ENCODE results near the gene PPP2R2C. TPM values are rescaled to one million over a fixed set of nuclear protein-coding genes. Genes with fewer than 3 reads are reported as not detected.

Gene PPP2R2C
- total RNA-seq, 4 donors from 2014 or later = 0.50 to 2.7 (median 1.4) TPM

DNA sequence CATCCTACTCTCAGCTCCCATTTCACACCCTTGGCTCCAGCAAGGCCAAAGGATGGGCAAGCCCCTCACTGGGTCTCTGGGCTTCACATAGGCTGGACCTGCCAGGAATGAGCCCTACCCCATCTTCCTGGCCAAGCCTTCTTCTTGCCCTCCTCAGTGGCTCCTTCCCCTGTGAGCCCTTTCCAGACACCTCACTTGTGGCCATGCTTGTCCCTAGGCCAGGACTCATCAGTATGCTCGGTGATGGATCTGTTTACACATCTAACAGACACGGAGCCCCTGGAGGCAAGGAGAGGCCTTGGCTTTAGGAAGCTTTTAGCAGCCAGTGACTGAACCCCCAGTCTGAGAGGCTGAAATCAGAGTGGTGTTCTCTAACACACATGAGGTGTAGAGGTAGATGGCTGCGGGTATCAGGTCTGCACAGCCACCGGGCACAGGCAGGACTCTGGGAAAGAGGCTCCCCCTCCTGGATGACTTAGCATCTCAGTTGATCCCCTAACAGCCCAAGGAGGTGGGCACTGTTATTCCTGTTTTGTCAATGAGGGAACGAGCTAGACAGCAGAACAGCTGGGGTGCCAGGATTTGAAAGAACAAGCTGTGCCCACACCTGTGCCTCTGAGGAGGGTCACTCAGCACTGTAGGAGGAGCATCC is 44.8 kb downstream of the PPP2R2C start:
- Histone ChIP-seq H3K4me1 (no peaks in the 10 kb centered on the region), H3K4me3 (no peak overlapping the region), H3K27me3 (peaks cover 0 to 53% (median 0%) of the 10 kb centered on the region in 4 donors), H3K27ac (replicated peaks in 1 of 4) (no peak overlapping the region), H3K9me3 (peaks cover 0 to 9% (median 0%) of the 10 kb centered on the region in 4 donors), H3K36me3 (no peaks in the 10 kb centered on the region)
- no peak for DNase-seq (ENCODE audit: extremely low spot score)
- 49% methylated on average over 5 of the region's 5 CpGs for WGBS
- intact Hi-C loops (cut with DNase I) = no loop called here
- TF ChIP-seq, protein P1, sequence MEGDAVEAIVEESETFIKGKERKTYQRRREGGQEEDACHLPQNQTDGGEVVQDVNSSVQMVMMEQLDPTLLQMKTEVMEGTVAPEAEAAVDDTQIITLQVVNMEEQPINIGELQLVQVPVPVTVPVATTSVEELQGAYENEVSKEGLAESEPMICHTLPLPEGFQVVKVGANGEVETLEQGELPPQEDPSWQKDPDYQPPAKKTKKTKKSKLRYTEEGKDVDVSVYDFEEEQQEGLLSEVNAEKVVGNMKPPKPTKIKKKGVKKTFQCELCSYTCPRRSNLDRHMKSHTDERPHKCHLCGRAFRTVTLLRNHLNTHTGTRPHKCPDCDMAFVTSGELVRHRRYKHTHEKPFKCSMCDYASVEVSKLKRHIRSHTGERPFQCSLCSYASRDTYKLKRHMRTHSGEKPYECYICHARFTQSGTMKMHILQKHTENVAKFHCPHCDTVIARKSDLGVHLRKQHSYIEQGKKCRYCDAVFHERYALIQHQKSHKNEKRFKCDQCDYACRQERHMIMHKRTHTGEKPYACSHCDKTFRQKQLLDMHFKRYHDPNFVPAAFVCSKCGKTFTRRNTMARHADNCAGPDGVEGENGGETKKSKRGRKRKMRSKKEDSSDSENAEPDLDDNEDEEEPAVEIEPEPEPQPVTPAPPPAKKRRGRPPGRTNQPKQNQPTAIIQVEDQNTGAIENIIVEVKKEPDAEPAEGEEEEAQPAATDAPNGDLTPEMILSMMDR (IDR thresholded peaks at IDR 0.05) = no peak
- no peak for TF ChIP-seq POLR2A (IDR thresholded peaks at IDR 0.05; ENCODE audit: low read depth)
- TF ChIP-seq EP300 (IDR thresholded peaks at IDR 0.05) = no peak
- no peak for TF ChIP-seq POLR2AphosphoS5 (IDR thresholded peaks at IDR 0.05)

DNA sequence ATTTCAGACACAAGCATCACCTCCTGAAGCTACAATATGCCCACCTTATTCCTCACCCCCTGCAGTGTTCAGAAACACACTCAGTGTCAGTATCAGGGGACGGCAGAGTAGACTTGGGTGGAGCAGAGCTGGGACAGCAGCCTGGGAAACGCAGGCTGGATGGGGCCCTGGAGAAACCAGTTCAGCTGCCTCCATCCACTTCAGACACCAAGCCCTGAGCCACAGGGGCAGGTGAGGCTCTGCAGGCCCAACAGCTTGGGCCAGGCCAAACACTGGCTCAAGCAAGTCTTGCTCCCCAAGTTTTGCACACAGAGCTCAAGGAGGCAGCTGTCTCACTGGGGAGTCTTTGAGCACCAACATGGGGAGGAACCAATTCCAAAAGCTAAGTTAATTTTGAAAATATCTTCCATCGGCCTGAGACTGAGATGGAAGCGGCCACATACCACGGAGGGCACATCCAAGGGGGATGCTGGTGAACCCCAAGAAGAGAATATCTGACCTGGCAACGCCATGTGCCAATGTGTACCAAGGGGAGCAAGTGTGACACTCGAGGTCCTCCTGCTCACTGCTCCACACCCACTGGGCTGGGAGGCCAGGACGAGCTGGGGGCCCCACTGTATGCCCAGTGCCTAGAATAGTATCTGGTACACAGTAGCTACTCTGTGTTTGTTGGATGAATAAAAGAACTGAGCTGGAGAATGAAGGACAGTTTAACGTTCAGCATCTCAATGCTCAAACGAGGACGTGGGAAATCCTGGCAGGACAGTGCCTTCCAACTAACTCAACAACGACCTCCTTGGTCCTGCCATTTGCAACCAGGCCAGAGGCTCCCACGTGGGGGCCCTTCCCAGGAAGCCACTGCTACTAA is 45.6 kb downstream of the PPP2R2C start:
- Histone ChIP-seq H3K4me1 (no peaks in the 10 kb centered on the region), H3K36me3 (no peaks in the 10 kb centered on the region), H3K27ac (replicated peaks in 1 of 4) (no peak overlapping the region), H3K27me3 (peaks cover 0 to 50% (median 0%) of the 10 kb centered on the region in 4 donors), H3K4me3 (no peak overlapping the region), H3K9me3 (peaks cover 0 to 5% (median 0%) of the 10 kb centered on the region in 4 donors)
- no peak for DNase-seq (ENCODE audit: extremely low spot score)
- intact Hi-C loops (cut with DNase I) = no loop called here
- TF ChIP-seq EP300 (IDR thresholded peaks at IDR 0.05) = no peak
- 74% methylated on average over 11 of the region's 13 CpGs for WGBS

DNA sequence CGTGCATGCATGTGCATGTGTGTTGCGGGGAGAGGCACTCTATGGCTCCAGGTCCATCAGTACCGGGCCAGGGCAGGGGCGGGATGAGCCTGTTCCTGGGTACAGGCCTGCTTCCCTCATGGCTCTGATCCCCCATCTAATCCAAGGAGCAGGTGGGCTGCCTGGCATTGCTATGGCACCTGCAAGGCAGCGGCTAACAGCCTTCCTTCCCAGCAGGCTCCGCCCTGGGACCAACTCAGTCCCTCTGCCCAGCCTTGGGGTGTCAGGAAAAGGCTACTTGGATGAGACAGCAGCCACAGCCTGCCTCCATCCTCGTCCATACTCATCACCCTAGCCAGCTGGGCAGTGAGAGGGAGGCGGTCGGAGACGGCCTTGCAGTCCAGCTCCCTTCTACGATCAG is 46.5 kb downstream of the PPP2R2C start:
- H3K27me3 ChIP-seq = peaks cover 0 to 44% (median 0%) of the 10 kb centered on the region in 4 donors
- no peaks in the 10 kb centered on the region for H3K9me3 ChIP-seq
- H3K36me3 ChIP-seq = no peaks in the 10 kb centered on the region
- 90% methylated on average over 10 of the region's 11 CpGs for WGBS
- no peak overlapping the region for H3K27ac ChIP-seq (replicated peaks in 1 of 4)
- H3K4me1 ChIP-seq = no peaks in the 10 kb centered on the region
- intact Hi-C loops (cut with DNase I) = no loop called here
- DNase-seq (ENCODE audit: extremely low spot score) = no peak
- no peak overlapping the region for H3K4me3 ChIP-seq
- TF ChIP-seq EP300 (IDR thresholded peaks at IDR 0.05) (no peak), POLR2AphosphoS5 (IDR thresholded peaks at IDR 0.05) (no peak)
- TF ChIP-seq, protein P1 (IDR thresholded peaks at IDR 0.05) = no peak

DNA sequence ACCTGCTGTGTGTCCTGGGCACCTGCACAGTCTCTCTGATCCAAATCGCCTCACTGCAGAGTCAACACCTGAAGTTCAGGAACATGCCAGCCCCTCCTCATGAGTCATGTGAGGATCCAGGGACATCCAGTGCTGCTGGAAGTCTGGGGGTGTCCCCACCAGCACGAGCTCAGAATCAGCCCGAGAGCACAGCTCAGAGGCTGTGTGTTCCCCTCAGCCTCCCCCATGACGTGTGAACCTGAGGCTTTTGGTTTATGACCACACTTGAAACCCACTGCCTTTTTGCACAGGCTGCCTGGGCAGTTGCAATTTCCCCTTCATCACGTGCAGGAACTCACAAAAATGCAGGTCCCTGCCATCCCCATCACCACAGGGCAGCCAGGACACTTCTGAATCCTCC is 47.1 kb downstream of the PPP2R2C start:
- WGBS = 20% methylated on average over 1 of the region's 5 CpGs
- H3K9me3 ChIP-seq = no peaks in the 10 kb centered on the region
- DNase-seq (ENCODE audit: extremely low spot score) = no peak
- TF ChIP-seq, protein P1 (IDR thresholded peaks at IDR 0.05) = no peak
- TF ChIP-seq POLR2A (IDR thresholded peaks at IDR 0.05; ENCODE audit: low read depth) (no peak), EP300 (IDR thresholded peaks at IDR 0.05) (no peak), POLR2AphosphoS5 (IDR thresholded peaks at IDR 0.05) (no peak)
- no peak overlapping the region for H3K27ac ChIP-seq (replicated peaks in 1 of 4)
- H3K4me1 ChIP-seq = no peaks in the 10 kb centered on the region
- H3K36me3 ChIP-seq = no peaks in the 10 kb centered on the region
- no peak overlapping the region for H3K4me3 ChIP-seq
- intact Hi-C loops (cut with DNase I) = no loop called here
- peaks cover 0 to 44% (median 0%) of the 10 kb centered on the region in 4 donors for H3K27me3 ChIP-seq

DNA sequence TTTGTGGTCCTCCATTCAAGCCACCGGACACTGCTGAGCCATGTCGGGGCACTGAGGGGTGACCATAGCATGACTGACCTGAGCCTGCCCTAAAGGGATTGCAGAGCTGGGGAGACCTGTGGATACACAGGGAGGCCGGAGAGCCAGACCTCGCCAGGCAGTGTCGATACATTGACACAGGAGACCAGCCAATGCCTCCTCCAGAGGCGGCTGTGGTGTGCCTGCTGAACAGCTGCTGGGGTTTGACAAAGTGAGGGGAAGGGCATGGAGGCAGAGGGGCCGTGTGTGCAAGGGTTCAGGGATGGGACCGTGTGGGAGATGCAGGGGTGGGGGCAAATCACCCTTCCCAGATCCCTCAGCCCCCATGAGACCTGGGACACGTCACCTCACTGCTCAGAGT is 48.0 kb downstream of the PPP2R2C start:
- Histone ChIP-seq H3K27me3 (peaks cover 0 to 38% (median 0%) of the 10 kb centered on the region in 4 donors), H3K36me3 (no peaks in the 10 kb centered on the region), H3K27ac (replicated peaks in 1 of 4) (no peak overlapping the region), H3K4me1 (no peaks in the 10 kb centered on the region), H3K4me3 (no peak overlapping the region), H3K9me3 (no peaks in the 10 kb centered on the region)
- intact Hi-C loops (cut with DNase I) = no loop called here
- DNase-seq (ENCODE audit: extremely low spot score) = no peak
- 66% methylated on average over 6 of the region's 9 CpGs for WGBS
- TF ChIP-seq, protein P1 (IDR thresholded peaks at IDR 0.05) = no peak
- TF ChIP-seq POLR2A (IDR thresholded peaks at IDR 0.05; ENCODE audit: low read depth) = no peak
